Measurements from ENCODE around the gene GAS6.
"Not testable (repeated sequence)": the region's sequence is repeated elsewhere in the genome, so short reads cannot be mapped to it uniquely, and the experiment has no call there.

Gene GAS6

GRCh38 chr13:113863524-113864272, at the start of gene GAS6:
TSS of gene GAS6 (minus strand) at chr13:113864076. CDS start at chr13:113863920, 156 bp downstream.
- DNase-seq: peak in 9 of 10 donors; percentile 45 to 94 (median 66)

GRCh38 chr13:113913408-113913807, 49.5 kb upstream of the GAS6 start:
- intact Hi-C loops (cut with DNase I); DNase-seq: not testable (repeated sequence)

More at GRCh38 chr13:113863524-113864272, at the start of gene GAS6:
- intact Hi-C loops (cut with DNase I): loop anchor here (5.0 kb wide), 1 partner anchor 41 kb away; no protein-coding TSS in a partner anchor

GRCh38 chr13:113912596-113912995, 48.7 kb upstream of the GAS6 start:
- intact Hi-C loops (cut with DNase I): no loop called here
- DNase-seq: no peak

GRCh38 chr13:113907635-113908617, 44.0 kb upstream of the GAS6 start:
- peak in 1 of 10 donors; percentile 78 for DNase-seq
- intact Hi-C loops (cut with DNase I): loop anchor here (10.0 kb wide), 1 partner anchor 93 kb away; no protein-coding TSS in a partner anchor

- DNase-seq: peak in 3 of 10 donors; percentile 39 to 86 (median 53)
- intact Hi-C loops (cut with DNase I): loop anchor here (10.0 kb wide), 1 partner anchor 92 kb away; no protein-coding TSS in a partner anchor
Measured at GRCh38 chr13:113906571-113906970, 42.7 kb upstream of the GAS6 start.

GRCh38 chr13:113905942-113906341, 42.1 kb upstream of the GAS6 start:
- DNase-seq: peak in 1 of 10 donors; percentile 30
- intact Hi-C loops (cut with DNase I): loop anchor here (10.0 kb wide), 1 partner anchor 91 kb away; no protein-coding TSS in a partner anchor

- peak in 1 of 10 donors; percentile 55 for DNase-seq
Measured at GRCh38 chr13:113905018-113905417, 41.1 kb upstream of the GAS6 start.

GRCh38 chr13:113904411-113904810, 40.5 kb upstream of the GAS6 start:
- intact Hi-C loops (cut with DNase I): loop anchor here (10.0 kb wide), 1 partner anchor 90 kb away; no protein-coding TSS in a partner anchor
- peak in 5 of 10 donors; percentile 44 to 94 (median 60) for DNase-seq

More at GRCh38 chr13:113905018-113905417, 41.1 kb upstream of the GAS6 start:
- intact Hi-C loops (cut with DNase I): loop anchor here (10.0 kb wide), 1 partner anchor 90 kb away; no protein-coding TSS in a partner anchor

- no peak for DNase-seq
- intact Hi-C loops (cut with DNase I): loop anchor here (10.0 kb wide), 1 partner anchor 89 kb away; no protein-coding TSS in a partner anchor
Measured at GRCh38 chr13:113903912-113904311, 40.0 kb upstream of the GAS6 start.

- peak in 1 of 10 donors; percentile 77 for DNase-seq
- intact Hi-C loops (cut with DNase I): loop anchor here (10.0 kb wide), 1 partner anchor 88 kb away; no protein-coding TSS in a partner anchor
Measured at GRCh38 chr13:113902986-113903775, 39.3 kb upstream of the GAS6 start.

GRCh38 chr13:113902481-113902880, 38.6 kb upstream of the GAS6 start:
- DNase-seq: no peak
- intact Hi-C loops (cut with DNase I): loop anchor here (10.0 kb wide), 1 partner anchor 88 kb away; no protein-coding TSS in a partner anchor

- intact Hi-C loops (cut with DNase I): loop anchor here (10.0 kb wide), 1 partner anchor 87 kb away; no protein-coding TSS in a partner anchor
- peak in 1 of 10 donors; percentile 70 for DNase-seq
Measured at GRCh38 chr13:113901642-113902041, 37.8 kb upstream of the GAS6 start.

GRCh38 chr13:113901231-113901630, 37.4 kb upstream of the GAS6 start:
- intact Hi-C loops (cut with DNase I): loop anchor here (10.0 kb wide), 1 partner anchor 86 kb away; no protein-coding TSS in a partner anchor
- DNase-seq: peak in 1 of 10 donors; percentile 70

- peak in 1 of 10 donors; percentile 63 for DNase-seq
- intact Hi-C loops (cut with DNase I): loop anchor here (10.0 kb wide), 1 partner anchor 86 kb away; no protein-coding TSS in a partner anchor
Measured at GRCh38 chr13:113900646-113901045, 36.8 kb upstream of the GAS6 start.

GRCh38 chr13:113898391-113898790, 34.5 kb upstream of the GAS6 start:
- intact Hi-C loops (cut with DNase I): no loop called here
- DNase-seq: peak in 1 of 10 donors; percentile 55

GRCh38 chr13:113897966-113898365, 34.1 kb upstream of the GAS6 start:
- intact Hi-C loops (cut with DNase I): no loop called here
- peak in 1 of 10 donors; percentile 38 for DNase-seq

- no peak for DNase-seq
- intact Hi-C loops (cut with DNase I): no loop called here
Measured at GRCh38 chr13:113897161-113897560, 33.3 kb upstream of the GAS6 start.

- DNase-seq: no peak
- intact Hi-C loops (cut with DNase I): no loop called here
Measured at GRCh38 chr13:113895436-113895835, 31.6 kb upstream of the GAS6 start.

Measured in posterior cingulate gyrus (tissue), 11 donors.